PC-9 (cell line): ENCODE data around the gene FLNB.

Experiments
- CTCF ChIP-seq: fragments of 200-600 bp; sonication (generic); conservative IDR thresholded peaks from 2 replicates; pipeline ENCODE4 v1.6.1; 2017; ENCODE audit warnings: mixed run types, antibody characterized with exemption, mild to moderate bottlenecking, moderate library complexity
- EZH2 ChIP-seq: fragments of 200-600 bp; sonication (generic); IDR thresholded peaks from 2 replicates; pipeline ENCODE4 v1.8.0; 2017; ENCODE audit warnings: antibody characterized with exemption, low read depth

GRCh38 chr3:58157700-58158099 lies 149.5 kb downstream of the FLNB start:
- TF ChIP-seq CTCF (no peak), EZH2 (no peak)
